ENCODE results near the gene SOX8.
"Not testable (repeated sequence)": the region's sequence is repeated elsewhere in the genome, so short reads cannot be mapped to it uniquely, and the experiment has no call there.

SOX8 gene

DNA sequence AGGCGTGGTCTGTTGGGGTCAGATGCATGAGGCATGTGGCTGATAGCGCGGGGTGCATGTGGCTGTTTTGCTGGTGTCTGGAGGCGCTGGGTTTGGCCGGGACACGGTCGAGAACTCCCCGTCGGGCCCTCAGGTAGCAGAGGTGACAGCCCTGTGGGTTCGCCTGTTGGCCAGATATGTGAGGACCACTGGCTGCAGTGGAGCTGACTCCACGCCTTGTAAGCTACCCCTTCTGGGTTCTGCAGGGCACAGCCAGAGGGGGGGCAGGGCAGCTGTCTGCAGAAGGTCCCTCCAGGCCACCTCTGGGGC, 38.5 kb downstream of the SOX8 start:
- H3K36me3 ChIP-seq (ENCODE audit: control insufficient read depth in 2 of 2, insufficient read depth in 2 of 2, low read length in 2 of 2) = no peaks in the 10 kb centered on the region
- H3K4me3 ChIP-seq (ENCODE audit: low read length in 2 of 2) = no peak overlapping the region
- no peaks in the 10 kb centered on the region for H3K4me1 ChIP-seq (ENCODE audit: control insufficient read depth in 2 of 2, insufficient read depth in 2 of 2, low read length in 2 of 2)
- no peak overlapping the region for H3K27ac ChIP-seq (ENCODE audit: low read depth in 2 of 2, low read length in 2 of 2)
- no peaks in the 10 kb centered on the region for H3K9me3 ChIP-seq (ENCODE audit: control insufficient read depth in 2 of 2, low read length in 2 of 2)
- H3K9ac ChIP-seq (ENCODE audit: low read depth in 1 of 2, low read length in 2 of 2) = no peak overlapping the region
- no peaks in the 10 kb centered on the region for H3K27me3 ChIP-seq (ENCODE audit: control insufficient read depth in 2 of 2, insufficient read depth in 2 of 2, low read length in 2 of 2)

DNA sequence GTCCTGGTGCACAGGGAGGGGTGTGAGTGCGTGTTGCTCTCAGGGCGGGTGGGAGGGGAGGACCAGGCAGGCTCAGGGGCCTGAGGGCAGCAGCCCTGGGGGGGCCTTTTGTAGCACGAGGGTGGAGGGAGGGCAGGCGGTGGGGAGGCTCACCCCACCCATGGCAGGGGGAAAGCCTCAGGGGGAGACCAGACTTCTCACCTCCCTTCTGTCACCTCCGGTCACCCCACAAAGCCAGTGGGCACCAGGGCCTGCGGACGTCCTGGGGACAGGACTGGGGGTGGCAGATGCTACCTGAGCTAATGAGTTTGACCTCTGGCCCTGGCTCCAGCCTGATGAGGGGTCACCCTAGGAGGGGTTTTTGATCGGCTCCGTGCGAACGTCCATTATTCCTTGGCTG, 39.0 kb downstream of the SOX8 start:
- H3K9me3 ChIP-seq (ENCODE audit: control insufficient read depth in 2 of 2, low read length in 2 of 2) = no peaks in the 10 kb centered on the region
- H3K27me3 ChIP-seq (ENCODE audit: control insufficient read depth in 2 of 2, insufficient read depth in 2 of 2, low read length in 2 of 2) = peaks cover 0 to 2% of the 10 kb centered on the region in 2 donors
- H3K4me3 ChIP-seq (ENCODE audit: low read length in 2 of 2) = no peak overlapping the region
- H3K27ac ChIP-seq (ENCODE audit: low read depth in 2 of 2, low read length in 2 of 2) = no peak overlapping the region
- no peaks in the 10 kb centered on the region for H3K4me1 ChIP-seq (ENCODE audit: control insufficient read depth in 2 of 2, insufficient read depth in 2 of 2, low read length in 2 of 2)
- no peaks in the 10 kb centered on the region for H3K36me3 ChIP-seq (ENCODE audit: control insufficient read depth in 2 of 2, insufficient read depth in 2 of 2, low read length in 2 of 2)
- no peak overlapping the region for H3K9ac ChIP-seq (ENCODE audit: low read depth in 1 of 2, low read length in 2 of 2)

- H3K4me3 ChIP-seq (ENCODE audit: low read length in 2 of 2) = no peak overlapping the region
- no peaks in the 10 kb centered on the region for H3K4me1 ChIP-seq (ENCODE audit: control insufficient read depth in 2 of 2, insufficient read depth in 2 of 2, low read length in 2 of 2)
- H3K9ac ChIP-seq (ENCODE audit: low read depth in 1 of 2, low read length in 2 of 2) = no peak overlapping the region
- H3K27ac ChIP-seq (ENCODE audit: low read depth in 2 of 2, low read length in 2 of 2) = no peak overlapping the region
- no peaks in the 10 kb centered on the region for H3K36me3 ChIP-seq (ENCODE audit: control insufficient read depth in 2 of 2, insufficient read depth in 2 of 2, low read length in 2 of 2)
- no peaks in the 10 kb centered on the region for H3K9me3 ChIP-seq (ENCODE audit: control insufficient read depth in 2 of 2, low read length in 2 of 2)
- peaks cover 0 to 2% of the 10 kb centered on the region in 2 donors for H3K27me3 ChIP-seq (ENCODE audit: control insufficient read depth in 2 of 2, insufficient read depth in 2 of 2, low read length in 2 of 2)
Measured at GRCh38 chr16:1021553-1022160, 40.1 kb downstream of the SOX8 start.

DNA sequence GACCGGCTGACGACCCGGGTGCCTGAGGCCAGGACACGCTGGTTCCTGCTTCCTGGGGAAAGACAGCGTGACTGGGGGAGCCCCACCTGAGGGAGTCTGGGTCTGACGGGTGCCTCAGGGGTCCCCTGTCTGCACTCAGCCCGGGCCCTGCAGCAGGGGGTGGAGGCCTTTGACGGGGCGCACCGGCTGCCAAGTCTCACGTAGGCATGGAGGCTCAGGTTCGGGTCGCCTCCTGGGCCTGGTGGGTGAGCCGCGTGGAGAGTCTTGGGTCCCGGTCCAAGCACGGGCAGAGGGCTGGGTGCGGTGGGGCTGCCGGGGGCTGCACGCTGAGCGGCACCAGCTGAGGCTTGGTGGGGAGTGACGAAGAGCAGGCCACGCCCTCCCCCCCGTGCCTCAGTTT, 40.9 kb downstream of the SOX8 start:
- H3K4me3 ChIP-seq (ENCODE audit: low read length in 2 of 2) = no peak overlapping the region
- H3K4me1 ChIP-seq (ENCODE audit: control insufficient read depth in 2 of 2, insufficient read depth in 2 of 2, low read length in 2 of 2) = no peaks in the 10 kb centered on the region
- no peak overlapping the region for H3K27ac ChIP-seq (ENCODE audit: low read depth in 2 of 2, low read length in 2 of 2)
- H3K9me3 ChIP-seq (ENCODE audit: control insufficient read depth in 2 of 2, low read length in 2 of 2) = no peaks in the 10 kb centered on the region
- H3K9ac ChIP-seq (ENCODE audit: low read depth in 1 of 2, low read length in 2 of 2) = no peak overlapping the region
- H3K27me3 ChIP-seq (ENCODE audit: control insufficient read depth in 2 of 2, insufficient read depth in 2 of 2, low read length in 2 of 2) = peaks cover 0 to 2% of the 10 kb centered on the region in 2 donors
- H3K36me3 ChIP-seq (ENCODE audit: control insufficient read depth in 2 of 2, insufficient read depth in 2 of 2, low read length in 2 of 2) = no peaks in the 10 kb centered on the region

DNA sequence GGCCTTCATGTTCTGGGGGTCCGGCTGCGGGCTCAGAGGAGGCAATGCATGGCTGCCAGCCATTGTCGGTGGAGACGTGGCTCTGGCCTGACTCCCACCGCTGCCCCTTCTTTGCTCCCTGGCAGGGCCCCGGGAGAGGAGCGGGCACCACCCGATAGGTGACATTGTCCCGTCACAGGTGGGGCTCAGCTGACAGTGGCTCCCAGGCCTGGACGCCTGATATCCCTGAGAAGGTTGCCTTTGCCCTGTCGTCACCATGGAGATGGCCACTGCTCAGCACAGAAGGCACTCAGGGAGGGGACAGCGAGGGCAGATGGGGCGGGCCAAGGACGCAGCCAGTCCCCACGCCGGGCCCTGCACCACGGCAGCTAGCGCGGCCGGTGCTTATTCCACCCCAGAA, 42.6 kb downstream of the SOX8 start:
- no peak overlapping the region for H3K9ac ChIP-seq (ENCODE audit: low read depth in 1 of 2, low read length in 2 of 2)
- no peak overlapping the region for H3K27ac ChIP-seq (ENCODE audit: low read depth in 2 of 2, low read length in 2 of 2)
- no peak overlapping the region for H3K4me3 ChIP-seq (ENCODE audit: low read length in 2 of 2)
- no peaks in the 10 kb centered on the region for H3K4me1 ChIP-seq (ENCODE audit: control insufficient read depth in 2 of 2, insufficient read depth in 2 of 2, low read length in 2 of 2)
- peaks cover 0 to 2% of the 10 kb centered on the region in 2 donors for H3K27me3 ChIP-seq (ENCODE audit: control insufficient read depth in 2 of 2, insufficient read depth in 2 of 2, low read length in 2 of 2)
- no peaks in the 10 kb centered on the region for H3K9me3 ChIP-seq (ENCODE audit: control insufficient read depth in 2 of 2, low read length in 2 of 2)
- no peaks in the 10 kb centered on the region for H3K36me3 ChIP-seq (ENCODE audit: control insufficient read depth in 2 of 2, insufficient read depth in 2 of 2, low read length in 2 of 2)

- not testable (repeated sequence) for H3K27me3 ChIP-seq (ENCODE audit: control insufficient read depth in 2 of 2, insufficient read depth in 2 of 2, low read length in 2 of 2); H3K9me3 ChIP-seq (ENCODE audit: control insufficient read depth in 2 of 2, low read length in 2 of 2); H3K4me3 ChIP-seq (ENCODE audit: low read length in 2 of 2); H3K4me1 ChIP-seq (ENCODE audit: control insufficient read depth in 2 of 2, insufficient read depth in 2 of 2, low read length in 2 of 2); H3K36me3 ChIP-seq (ENCODE audit: control insufficient read depth in 2 of 2, insufficient read depth in 2 of 2, low read length in 2 of 2); H3K27ac ChIP-seq (ENCODE audit: low read depth in 2 of 2, low read length in 2 of 2); H3K9ac ChIP-seq (ENCODE audit: low read depth in 1 of 2, low read length in 2 of 2)
Measured at GRCh38 chr16:1025183-1025809, 43.7 kb downstream of the SOX8 start.

GRCh38 chr16:1026057-1026783, 44.6 kb downstream of the SOX8 start:
- H3K36me3 ChIP-seq (ENCODE audit: control insufficient read depth in 2 of 2, insufficient read depth in 2 of 2, low read length in 2 of 2) = no peaks in the 10 kb centered on the region
- H3K27ac ChIP-seq (ENCODE audit: low read depth in 2 of 2, low read length in 2 of 2) = no peak overlapping the region
- H3K4me3 ChIP-seq (ENCODE audit: low read length in 2 of 2) = no peak overlapping the region
- H3K9ac ChIP-seq (ENCODE audit: low read depth in 1 of 2, low read length in 2 of 2) = no peak overlapping the region
- no peaks in the 10 kb centered on the region for H3K4me1 ChIP-seq (ENCODE audit: control insufficient read depth in 2 of 2, insufficient read depth in 2 of 2, low read length in 2 of 2)
- peaks cover 0 to 2% of the 10 kb centered on the region in 2 donors for H3K27me3 ChIP-seq (ENCODE audit: control insufficient read depth in 2 of 2, insufficient read depth in 2 of 2, low read length in 2 of 2)
- H3K9me3 ChIP-seq (ENCODE audit: control insufficient read depth in 2 of 2, low read length in 2 of 2) = no peaks in the 10 kb centered on the region

GRCh38 chr16:1026784-1027500, 45.4 kb downstream of the SOX8 start:
- Histone ChIP-seq H3K9ac (ENCODE audit: low read depth in 1 of 2, low read length in 2 of 2) (no peak overlapping the region), H3K27ac (ENCODE audit: low read depth in 2 of 2, low read length in 2 of 2) (no peak overlapping the region), H3K27me3 (ENCODE audit: control insufficient read depth in 2 of 2, insufficient read depth in 2 of 2, low read length in 2 of 2) (peaks cover 0 to 2% of the 10 kb centered on the region in 2 donors), H3K4me1 (ENCODE audit: control insufficient read depth in 2 of 2, insufficient read depth in 2 of 2, low read length in 2 of 2) (no peaks in the 10 kb centered on the region), H3K36me3 (ENCODE audit: control insufficient read depth in 2 of 2, insufficient read depth in 2 of 2, low read length in 2 of 2) (no peaks in the 10 kb centered on the region), H3K4me3 (ENCODE audit: low read length in 2 of 2) (no peak overlapping the region), H3K9me3 (ENCODE audit: control insufficient read depth in 2 of 2, low read length in 2 of 2) (no peaks in the 10 kb centered on the region)

GRCh38 chr16:1027501-1027815, 45.9 kb downstream of the SOX8 start:
- H3K36me3 ChIP-seq (ENCODE audit: control insufficient read depth in 2 of 2, insufficient read depth in 2 of 2, low read length in 2 of 2) = no peaks in the 10 kb centered on the region
- H3K27me3 ChIP-seq (ENCODE audit: control insufficient read depth in 2 of 2, insufficient read depth in 2 of 2, low read length in 2 of 2) = peaks cover 0 to 2% of the 10 kb centered on the region in 2 donors
- no peak overlapping the region for H3K4me3 ChIP-seq (ENCODE audit: low read length in 2 of 2)
- H3K27ac ChIP-seq (ENCODE audit: low read depth in 2 of 2, low read length in 2 of 2) = no peak overlapping the region
- no peak overlapping the region for H3K9ac ChIP-seq (ENCODE audit: low read depth in 1 of 2, low read length in 2 of 2)
- no peaks in the 10 kb centered on the region for H3K9me3 ChIP-seq (ENCODE audit: control insufficient read depth in 2 of 2, low read length in 2 of 2)
- H3K4me1 ChIP-seq (ENCODE audit: control insufficient read depth in 2 of 2, insufficient read depth in 2 of 2, low read length in 2 of 2) = no peaks in the 10 kb centered on the region

- Histone ChIP-seq H3K27ac (ENCODE audit: low read depth in 2 of 2, low read length in 2 of 2) (no peak overlapping the region), H3K9me3 (ENCODE audit: control insufficient read depth in 2 of 2, low read length in 2 of 2) (no peaks in the 10 kb centered on the region), H3K4me1 (ENCODE audit: control insufficient read depth in 2 of 2, insufficient read depth in 2 of 2, low read length in 2 of 2) (no peaks in the 10 kb centered on the region), H3K4me3 (ENCODE audit: low read length in 2 of 2) (no peak overlapping the region), H3K27me3 (ENCODE audit: control insufficient read depth in 2 of 2, insufficient read depth in 2 of 2, low read length in 2 of 2) (peaks cover 0 to 2% of the 10 kb centered on the region in 2 donors), H3K9ac (ENCODE audit: low read depth in 1 of 2, low read length in 2 of 2) (no peak overlapping the region), H3K36me3 (ENCODE audit: control insufficient read depth in 2 of 2, insufficient read depth in 2 of 2, low read length in 2 of 2) (no peaks in the 10 kb centered on the region)
Measured at GRCh38 chr16:1028056-1028455, 46.5 kb downstream of the SOX8 start.

Data from mucosa of rectum (tissue), 2 donors.